ENCODE data around the gene TMED8.

DNA sequence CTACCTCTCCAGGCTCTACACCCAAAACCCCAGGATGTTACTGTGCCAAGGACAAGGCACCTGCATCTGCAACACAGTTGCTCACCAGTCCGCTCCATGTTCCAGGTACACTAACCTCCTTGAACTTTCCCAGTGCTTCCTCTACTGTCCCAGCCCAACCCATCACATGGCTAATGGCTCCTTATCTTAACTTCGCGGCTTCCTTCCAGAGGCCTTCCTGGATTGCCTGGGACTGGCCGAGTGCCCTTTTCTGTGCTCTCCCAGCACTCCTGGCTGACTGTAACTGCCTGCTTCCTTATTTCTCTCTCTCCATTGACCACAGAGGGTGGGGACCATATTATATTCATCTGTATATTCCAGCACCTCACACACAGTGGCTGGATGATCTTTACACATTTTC is 77.1 kb downstream of the TMED8 start:
- TF ChIP-seq, protein P1, sequence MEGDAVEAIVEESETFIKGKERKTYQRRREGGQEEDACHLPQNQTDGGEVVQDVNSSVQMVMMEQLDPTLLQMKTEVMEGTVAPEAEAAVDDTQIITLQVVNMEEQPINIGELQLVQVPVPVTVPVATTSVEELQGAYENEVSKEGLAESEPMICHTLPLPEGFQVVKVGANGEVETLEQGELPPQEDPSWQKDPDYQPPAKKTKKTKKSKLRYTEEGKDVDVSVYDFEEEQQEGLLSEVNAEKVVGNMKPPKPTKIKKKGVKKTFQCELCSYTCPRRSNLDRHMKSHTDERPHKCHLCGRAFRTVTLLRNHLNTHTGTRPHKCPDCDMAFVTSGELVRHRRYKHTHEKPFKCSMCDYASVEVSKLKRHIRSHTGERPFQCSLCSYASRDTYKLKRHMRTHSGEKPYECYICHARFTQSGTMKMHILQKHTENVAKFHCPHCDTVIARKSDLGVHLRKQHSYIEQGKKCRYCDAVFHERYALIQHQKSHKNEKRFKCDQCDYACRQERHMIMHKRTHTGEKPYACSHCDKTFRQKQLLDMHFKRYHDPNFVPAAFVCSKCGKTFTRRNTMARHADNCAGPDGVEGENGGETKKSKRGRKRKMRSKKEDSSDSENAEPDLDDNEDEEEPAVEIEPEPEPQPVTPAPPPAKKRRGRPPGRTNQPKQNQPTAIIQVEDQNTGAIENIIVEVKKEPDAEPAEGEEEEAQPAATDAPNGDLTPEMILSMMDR (optimal IDR thresholded peaks at IDR 0.05 in 1 of 3, IDR thresholded peaks at IDR 0.05 in 1 of 3, conservative IDR thresholded peaks at IDR 0.05 in 1 of 3; ENCODE audit: extremely low read depth in 1 of 3, insufficient read depth in 2 of 3, low read length in 3 of 3) = no peak
- no peak for TF ChIP-seq EZH2 (IDR thresholded peaks at IDR 0.05; ENCODE audit: low read length)

Data from keratinocyte (primary cell).